PFSK-1 (cell line): Measurements from ENCODE around the gene NKPD1.

ENCODE experiments used
- FOXP2 ChIP-seq: optimal IDR thresholded peaks from 2 replicates; pipeline ENCODE3; 2011; ENCODE audit warnings: borderline replicate concordance, control low read depth, inconsistent platforms; ENCODE audit not compliant: insufficient read depth; ENCODE audit errors: extremely low read length, extremely low read depth
- POLR2AphosphoS5 ChIP-seq: IDR thresholded peaks from 2 replicates; pipeline ENCODE4 v1.6.1; 2012; ENCODE audit warnings: low read depth, mild to moderate bottlenecking, control low read depth, low read length, moderate library complexity
- SIN3A ChIP-seq: IDR thresholded peaks from 2 replicates; pipeline ENCODE4 v1.6.1; 2012; ENCODE audit warnings: mild to moderate bottlenecking, low read length, moderate library complexity, borderline replicate concordance; ENCODE audit not compliant: insufficient read depth
- TAF1 ChIP-seq: IDR thresholded peaks from 2 replicates; pipeline ENCODE4 v1.6.1; 2012; ENCODE audit warnings: low read length, control low read depth, borderline replicate concordance; ENCODE audit not compliant: insufficient read depth
- TF ChIP-seq, protein P1 (sequence below), 2 experiments: IDR thresholded peaks; 2 replicates each; pipeline versions ENCODE4 v1.6.1 to v1.8.0; 2011 to 2012; ENCODE audit warnings: low read depth in 2 of 2, low read length in 2 of 2, control low read depth in 1 of 2, inconsistent platforms in 1 of 2, mild to moderate bottlenecking in 1 of 2, moderate library complexity in 1 of 2; ENCODE audit not compliant: insufficient read depth in 1 of 2

DNA sequence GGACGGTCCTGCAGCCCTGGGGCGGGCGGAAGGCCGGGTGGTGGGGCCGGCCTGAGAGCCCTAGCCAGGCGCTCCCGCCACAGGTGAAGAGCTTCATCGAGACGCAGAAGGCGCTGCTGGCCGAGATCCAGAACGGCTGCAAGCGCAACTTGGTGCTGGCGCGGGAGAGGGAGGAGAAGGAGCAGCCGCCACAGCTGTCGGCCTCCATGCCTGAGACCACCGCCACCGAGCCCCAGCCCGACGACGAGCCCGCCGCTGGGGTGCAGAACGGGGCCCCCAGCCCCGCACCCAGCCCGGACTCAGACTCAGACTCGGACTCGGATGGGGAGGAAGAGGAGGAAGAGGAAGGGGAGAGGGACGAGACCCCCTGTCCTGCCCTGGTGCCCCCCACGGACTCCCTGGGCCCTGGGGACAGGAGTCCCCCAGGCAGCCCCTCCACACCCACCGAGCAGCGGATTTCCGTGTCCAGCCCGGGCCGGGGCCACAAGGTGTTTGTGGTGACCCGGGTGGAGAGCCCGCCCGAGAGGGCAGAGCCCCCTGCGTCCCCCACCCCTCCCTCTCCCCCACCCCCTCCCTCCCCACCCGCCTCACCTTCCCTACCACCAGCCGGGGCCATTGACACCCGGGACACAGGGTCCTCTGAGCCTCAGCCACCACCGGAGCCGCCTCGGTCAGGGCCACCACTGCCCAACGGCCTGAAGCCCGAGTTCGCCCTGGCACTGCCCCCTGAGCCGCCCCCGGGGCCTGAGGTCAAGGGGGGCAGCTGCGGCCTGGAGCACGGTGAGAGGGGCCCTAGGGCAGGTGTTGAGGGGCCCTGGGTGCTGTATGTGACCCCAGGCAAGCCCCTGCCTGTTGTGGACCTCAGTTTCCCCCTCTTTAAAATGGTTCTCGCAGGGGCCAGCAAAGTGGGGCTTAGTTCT is 15.3 kb downstream of the NKPD1 start:
- TF ChIP-seq POLR2AphosphoS5 (no peak), TAF1 (no peak), SIN3A (no peak), FOXP2 (no peak)
- TF ChIP-seq, protein P1, sequence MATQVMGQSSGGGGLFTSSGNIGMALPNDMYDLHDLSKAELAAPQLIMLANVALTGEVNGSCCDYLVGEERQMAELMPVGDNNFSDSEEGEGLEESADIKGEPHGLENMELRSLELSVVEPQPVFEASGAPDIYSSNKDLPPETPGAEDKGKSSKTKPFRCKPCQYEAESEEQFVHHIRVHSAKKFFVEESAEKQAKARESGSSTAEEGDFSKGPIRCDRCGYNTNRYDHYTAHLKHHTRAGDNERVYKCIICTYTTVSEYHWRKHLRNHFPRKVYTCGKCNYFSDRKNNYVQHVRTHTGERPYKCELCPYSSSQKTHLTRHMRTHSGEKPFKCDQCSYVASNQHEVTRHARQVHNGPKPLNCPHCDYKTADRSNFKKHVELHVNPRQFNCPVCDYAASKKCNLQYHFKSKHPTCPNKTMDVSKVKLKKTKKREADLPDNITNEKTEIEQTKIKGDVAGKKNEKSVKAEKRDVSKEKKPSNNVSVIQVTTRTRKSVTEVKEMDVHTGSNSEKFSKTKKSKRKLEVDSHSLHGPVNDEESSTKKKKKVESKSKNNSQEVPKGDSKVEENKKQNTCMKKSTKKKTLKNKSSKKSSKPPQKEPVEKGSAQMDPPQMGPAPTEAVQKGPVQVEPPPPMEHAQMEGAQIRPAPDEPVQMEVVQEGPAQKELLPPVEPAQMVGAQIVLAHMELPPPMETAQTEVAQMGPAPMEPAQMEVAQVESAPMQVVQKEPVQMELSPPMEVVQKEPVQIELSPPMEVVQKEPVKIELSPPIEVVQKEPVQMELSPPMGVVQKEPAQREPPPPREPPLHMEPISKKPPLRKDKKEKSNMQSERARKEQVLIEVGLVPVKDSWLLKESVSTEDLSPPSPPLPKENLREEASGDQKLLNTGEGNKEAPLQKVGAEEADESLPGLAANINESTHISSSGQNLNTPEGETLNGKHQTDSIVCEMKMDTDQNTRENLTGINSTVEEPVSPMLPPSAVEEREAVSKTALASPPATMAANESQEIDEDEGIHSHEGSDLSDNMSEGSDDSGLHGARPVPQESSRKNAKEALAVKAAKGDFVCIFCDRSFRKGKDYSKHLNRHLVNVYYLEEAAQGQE (IDR thresholded peaks at IDR 0.05; ENCODE audit: insufficient read depth in 1 of 2, low read depth in 2 of 2, low read length in 2 of 2) = no peak
